ENCODE data around the gene TIMM44.

DNA sequence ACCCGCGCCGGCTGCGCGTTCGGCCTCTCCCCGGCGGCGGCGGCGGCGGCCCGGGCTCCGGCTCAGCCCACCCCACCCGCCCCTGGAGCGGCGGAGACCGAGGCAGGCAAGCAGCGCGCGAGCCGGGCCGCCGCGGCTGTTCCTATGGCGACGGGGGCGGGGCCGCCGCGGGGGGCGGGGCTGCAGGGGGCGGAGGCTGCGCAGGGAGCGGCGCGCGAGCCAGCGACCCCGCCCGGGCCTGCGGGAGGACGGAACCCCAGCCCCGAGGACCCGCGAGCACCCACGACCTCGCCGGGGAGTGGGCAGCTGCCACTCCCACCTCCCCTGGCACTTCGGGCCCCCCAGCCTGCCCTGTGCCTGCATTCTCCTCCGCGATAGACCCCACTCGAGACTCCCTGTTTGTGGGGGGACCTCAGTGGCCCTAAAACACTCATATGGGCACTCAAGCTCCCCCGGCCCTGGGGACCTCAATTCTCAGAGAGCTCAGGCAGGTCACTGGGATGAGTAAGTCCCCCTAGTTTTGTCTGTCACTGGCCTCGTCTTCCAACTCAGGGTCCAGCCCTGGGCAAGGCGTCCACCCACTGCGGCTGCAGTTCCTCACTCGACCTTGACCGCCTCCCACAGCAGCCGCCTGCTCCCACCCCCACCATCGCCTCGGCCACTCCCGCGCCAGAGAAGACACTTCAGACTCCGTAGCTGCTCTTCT is 17.3 kb downstream of the TIMM44 start, which contains the start of gene CTXN1:
- TF ChIP-seq, protein P1, sequence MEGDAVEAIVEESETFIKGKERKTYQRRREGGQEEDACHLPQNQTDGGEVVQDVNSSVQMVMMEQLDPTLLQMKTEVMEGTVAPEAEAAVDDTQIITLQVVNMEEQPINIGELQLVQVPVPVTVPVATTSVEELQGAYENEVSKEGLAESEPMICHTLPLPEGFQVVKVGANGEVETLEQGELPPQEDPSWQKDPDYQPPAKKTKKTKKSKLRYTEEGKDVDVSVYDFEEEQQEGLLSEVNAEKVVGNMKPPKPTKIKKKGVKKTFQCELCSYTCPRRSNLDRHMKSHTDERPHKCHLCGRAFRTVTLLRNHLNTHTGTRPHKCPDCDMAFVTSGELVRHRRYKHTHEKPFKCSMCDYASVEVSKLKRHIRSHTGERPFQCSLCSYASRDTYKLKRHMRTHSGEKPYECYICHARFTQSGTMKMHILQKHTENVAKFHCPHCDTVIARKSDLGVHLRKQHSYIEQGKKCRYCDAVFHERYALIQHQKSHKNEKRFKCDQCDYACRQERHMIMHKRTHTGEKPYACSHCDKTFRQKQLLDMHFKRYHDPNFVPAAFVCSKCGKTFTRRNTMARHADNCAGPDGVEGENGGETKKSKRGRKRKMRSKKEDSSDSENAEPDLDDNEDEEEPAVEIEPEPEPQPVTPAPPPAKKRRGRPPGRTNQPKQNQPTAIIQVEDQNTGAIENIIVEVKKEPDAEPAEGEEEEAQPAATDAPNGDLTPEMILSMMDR (IDR thresholded peaks at IDR 0.05) = no peak
- no peak for TF ChIP-seq EZH2 (IDR thresholded peaks at IDR 0.05)
- TF ChIP-seq EZH2phosphoT487 (IDR thresholded peaks at IDR 0.05) = no peak
